NK-92 (cell line): ENCODE results near the gene CCDC68.

Experiments
- DNase-seq: peaks from one replicate; lab custom pipeline; 2025; ENCODE audit not compliant: unreplicated experiment; lab: John Stamatoyannopoulos, UW

The CCDC68 gene

DNA sequence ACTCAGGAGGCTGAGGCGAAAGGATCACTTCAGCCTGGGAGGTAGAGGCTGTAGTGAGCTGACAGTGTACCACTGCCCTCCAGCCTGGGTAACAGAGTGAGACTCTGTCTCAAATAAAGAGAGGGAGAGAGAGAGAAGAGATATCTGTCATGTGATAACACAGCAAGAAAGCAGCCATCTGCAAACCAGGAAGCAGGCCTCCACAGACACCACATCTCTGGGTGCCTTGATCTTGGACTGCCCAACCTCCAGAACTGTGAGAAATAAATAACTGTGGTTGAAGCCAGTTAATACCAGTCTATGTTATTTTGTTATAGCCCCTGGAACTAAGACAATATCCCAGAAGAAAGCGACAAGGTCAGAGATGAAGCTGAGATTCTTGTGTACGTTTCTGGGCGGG lies 2.6 kb upstream of the CCDC68 start:
- DNase-seq: no peak

DNA sequence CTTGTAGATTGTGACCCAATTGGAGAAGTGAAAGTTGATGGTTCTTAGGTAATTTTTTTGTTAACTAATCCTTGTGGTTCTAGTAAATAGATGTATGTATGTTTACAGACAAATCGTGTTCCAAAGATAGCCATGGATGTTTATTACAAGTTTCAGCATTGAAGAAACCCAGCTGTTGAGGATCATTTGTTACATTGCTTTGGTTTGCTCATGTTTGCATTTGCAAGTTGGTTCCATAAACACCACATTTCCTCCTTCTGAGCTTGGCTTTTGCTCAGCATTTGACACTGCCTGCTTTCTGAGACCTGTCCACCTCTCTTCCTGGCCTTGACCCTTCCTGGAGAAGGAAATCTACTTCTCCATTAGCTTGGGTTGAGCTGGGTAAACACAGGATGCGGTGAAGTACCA lies 1.8 kb upstream of the CCDC68 start:
- DNase-seq: no peak

- DNase-seq: no peak
These were observed 936 bp upstream of the CCDC68 start for GRCh38 chr18:54960197-54960596.

DNA sequence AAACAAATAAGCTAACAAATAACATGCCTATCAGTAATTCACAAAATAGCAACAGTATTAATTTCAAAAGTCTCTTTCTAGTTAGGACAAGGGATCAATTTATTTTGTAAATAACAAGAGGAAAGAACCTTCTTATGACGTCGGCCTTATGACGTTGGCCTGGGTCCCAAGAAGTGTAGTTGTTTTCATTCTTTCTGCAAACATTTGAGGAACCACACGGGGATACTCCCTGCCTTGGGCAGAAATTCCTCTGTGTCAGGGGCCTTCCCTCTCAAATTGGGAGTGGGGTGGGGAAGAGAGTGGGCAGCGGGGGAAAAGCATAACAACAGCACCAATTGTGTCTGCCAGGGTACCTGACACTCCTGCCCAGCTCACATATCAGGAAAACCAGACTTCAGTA lies 1.3 kb downstream of the CCDC68 start:
- DNase-seq: no peak

DNA sequence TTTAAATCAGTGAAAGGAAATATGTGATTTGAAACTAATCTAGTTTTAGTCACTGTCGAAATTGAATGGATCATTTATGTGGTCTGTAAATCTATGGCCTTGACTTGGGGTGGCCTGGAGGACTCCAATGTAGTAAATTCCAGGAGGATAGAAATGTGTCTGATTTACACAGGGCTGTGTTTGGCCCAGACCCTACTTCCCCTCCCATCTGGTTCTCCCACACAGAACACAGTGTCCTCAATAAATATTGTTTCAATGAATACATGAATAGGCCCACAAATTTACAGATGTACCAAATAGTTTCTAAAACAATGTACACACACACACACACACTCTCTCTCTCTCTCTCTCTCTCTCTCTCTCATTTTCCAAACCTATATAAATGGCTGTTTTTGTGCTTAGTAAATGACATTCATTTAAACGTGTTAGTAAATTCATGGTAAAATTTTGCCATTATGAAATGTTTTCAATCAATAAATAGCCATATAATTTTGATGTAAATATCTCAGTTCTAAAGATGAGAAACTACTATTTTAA lies 1.9 kb downstream of the CCDC68 start:
- no peak for DNase-seq

DNA sequence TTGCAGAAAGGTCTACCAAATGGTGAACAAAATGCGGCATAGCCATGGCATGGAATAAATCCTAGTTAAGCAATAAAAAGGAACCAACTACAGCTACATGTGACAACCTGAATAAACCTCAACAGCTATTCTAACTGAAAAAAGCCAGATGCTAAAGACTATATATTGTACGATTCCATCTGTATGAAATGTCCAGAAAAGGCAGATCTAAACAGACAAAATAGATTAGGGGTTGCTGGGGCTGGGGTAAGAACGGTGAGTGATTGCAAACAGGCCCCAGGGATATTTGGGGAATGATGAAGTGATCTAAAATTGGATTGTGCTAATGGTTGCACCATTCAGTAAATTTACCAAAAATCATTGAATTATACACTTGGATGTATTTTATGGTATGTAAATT lies 2.8 kb downstream of the CCDC68 start:
- DNase-seq: no peak

DNA sequence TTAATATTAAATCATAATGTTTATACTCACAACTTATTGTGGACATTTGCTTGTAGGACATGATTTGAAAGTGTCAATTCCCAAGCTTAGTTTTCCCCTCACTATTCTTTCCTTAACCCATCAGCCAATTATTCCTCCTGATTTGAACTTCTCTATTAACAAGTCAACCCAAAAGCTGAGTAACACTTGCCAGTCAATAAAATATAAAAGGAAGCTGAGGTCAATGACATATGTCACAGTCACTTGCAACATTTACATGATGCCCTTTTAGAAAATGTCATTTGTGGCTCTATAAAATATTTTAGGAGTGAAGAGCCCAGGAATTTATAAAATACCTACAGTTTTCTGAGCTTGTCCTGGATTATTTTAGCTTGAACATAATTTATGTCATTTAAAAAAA lies 7.2 kb downstream of the CCDC68 start:
- no peak for DNase-seq

GRCh38 chr18:54950221-54950620 lies 9.0 kb downstream of the CCDC68 start:
- DNase-seq: no peak

DNA sequence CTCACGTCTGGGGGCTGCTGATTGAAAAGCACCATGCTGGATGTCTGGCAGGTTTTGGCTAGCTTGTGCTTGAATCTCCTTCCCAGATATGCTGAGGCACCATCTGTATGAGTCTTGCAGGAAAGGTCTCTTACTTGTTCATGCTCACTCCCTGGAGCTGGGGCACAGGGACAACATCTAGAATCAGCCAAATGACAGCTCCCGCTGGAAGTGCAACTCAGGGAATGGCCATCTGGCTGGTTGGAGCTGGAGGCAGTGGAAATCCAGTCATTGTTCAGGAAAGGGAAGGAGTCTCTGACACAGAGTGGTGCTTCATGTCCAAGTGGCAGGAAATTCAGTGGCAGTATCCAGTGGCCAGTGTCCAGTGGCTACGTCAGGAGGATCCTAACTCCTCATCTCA lies 9.7 kb downstream of the CCDC68 start:
- no peak for DNase-seq

DNA sequence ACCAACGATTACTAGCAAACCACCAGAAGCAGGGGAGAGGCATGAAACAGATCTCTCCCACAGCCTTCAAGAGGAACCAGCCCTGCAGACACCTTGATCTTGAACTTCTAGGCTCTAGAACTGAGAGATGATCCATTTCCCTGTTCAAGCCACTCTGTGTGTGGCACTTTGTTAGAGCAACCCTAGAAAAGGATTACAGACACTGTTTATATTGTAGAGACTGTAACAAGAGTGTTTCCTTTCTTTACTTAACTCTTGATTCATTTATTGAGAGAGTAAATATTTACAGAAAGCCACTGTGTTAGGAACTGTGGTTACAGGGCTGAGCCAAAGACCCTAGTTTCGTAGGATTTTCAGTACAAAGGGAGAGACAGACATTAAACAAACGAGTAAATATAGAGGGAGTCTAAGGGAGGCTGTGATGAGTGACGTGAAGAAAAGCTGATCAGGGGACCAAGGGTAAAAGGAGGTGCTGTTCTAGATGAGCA lies 10.9 kb downstream of the CCDC68 start:
- no peak for DNase-seq

DNA sequence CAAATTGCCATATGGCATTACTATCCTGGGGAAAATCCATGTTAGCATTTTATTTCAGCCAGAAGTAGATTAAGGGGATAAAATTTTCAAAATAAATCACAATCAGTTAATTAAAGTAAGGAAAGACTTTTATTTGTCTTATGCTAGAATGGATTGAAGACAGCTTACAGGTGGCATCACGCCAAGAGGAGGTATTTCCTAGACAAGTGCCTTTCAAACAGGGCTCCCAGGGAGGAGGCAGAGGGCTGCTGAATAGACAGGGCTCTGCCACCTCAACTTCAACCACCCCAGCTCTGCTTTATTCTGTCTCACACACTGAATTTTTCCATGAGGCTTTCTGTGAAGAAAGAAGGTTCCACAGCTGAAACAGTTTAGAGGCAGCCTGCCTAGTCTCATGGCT lies 12.2 kb downstream of the CCDC68 start:
- DNase-seq: no peak

- no peak for DNase-seq
These were observed 13.1 kb downstream of the CCDC68 start for GRCh38 chr18:54946149-54946581.

GRCh38 chr18:54945576-54946125 lies 13.6 kb downstream of the CCDC68 start:
- no peak for DNase-seq

DNA sequence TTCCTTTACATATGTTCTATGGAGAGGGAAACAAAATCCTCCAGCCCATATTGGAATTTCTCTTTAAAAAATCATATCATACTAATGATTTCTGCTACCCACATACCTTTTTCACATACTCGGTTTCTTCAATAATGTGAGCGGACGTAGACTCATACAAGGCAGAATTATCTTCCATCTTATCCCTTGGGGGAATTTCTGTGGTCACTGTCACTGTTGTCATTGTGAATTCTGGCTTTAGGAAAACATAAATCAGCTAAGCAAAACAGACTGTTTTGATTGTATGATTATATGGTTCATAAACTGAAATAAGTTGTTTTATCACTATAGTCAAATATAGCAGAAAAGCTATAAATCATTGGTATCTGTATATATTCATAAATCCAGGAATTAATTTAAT lies 16.7 kb downstream of the CCDC68 start:
- no peak for DNase-seq

DNA sequence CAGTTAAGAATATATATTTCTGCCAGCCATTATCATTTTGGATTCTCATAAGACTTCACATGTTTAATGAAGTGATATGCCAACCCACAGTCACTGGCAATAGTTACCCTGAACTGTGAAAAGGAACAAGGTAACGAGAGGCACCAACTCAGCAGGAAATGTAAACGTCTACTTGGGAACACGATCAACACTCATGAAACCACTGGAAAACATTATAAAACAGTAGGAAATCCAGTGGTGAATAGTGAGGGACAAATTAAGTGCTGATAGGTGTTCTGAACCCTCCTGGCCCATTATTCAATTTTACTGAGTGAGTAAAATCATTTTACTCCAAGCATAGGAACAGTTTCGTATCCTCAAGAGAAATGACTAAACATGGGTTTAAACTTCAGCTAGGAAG lies 17.1 kb downstream of the CCDC68 start:
- no peak for DNase-seq

- DNase-seq: no peak
These were observed 19.8 kb downstream of the CCDC68 start for GRCh38 chr18:54939361-54939917.

GRCh38 chr18:54938506-54938905 lies 20.8 kb downstream of the CCDC68 start:
- DNase-seq: no peak

DNA sequence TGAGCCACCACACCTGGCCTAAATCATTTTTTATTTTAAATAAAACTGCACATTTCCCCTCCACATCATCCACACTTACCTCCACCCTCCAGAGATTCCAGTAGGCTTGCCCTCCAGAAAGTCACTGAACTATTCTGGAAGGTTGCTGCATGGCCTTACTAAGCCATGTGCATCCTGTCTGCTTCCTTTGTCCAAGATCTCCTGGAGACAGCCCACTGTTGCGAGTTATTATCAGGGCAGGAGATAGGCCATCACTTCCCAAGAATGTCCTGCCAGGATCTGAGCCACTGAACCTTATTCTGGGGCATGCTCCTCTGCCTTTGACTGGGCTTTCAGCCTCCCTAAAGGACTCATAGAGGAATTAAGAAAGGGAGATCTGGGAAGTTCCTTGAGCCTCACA lies 26.8 kb downstream of the CCDC68 start:
- no peak for DNase-seq

DNA sequence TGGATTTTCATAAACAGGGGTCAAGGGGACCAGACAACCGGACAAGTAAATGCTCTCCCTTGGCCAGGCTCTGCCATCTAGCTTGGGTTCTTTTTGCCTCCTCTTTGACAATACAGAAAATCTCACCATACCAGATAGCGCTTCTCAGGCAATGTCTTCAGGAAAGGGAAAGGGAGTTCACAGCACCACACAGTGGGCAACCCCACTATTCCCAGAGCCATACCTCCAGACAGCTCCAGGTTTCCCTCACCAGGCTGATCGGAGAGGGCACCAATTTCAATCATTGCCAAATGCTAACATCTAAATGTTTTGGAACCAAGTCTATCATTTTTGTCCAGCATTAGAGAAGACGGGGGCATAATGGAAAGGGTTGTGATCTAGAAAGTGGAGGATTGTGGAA lies 28.1 kb downstream of the CCDC68 start:
- no peak for DNase-seq

DNA sequence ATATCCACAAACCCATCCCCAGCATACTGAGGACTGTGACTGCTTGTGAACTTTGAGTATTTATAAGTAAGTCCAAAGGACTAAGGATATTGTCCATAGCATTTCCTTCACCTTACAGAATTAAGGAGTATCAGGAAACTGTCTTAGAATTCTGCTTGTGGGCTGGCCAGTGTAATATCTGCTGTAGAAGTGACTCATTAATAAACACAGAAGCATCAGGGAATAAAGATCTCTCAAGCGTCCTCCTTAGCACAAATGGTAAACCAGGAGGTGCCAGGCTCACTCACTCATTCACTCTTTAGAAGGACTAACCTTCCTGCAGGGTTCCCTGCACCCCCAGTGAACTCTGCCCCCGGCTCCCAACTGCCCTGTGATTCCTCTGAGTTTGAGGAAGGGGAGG lies 31.0 kb downstream of the CCDC68 start:
- no peak for DNase-seq

DNA sequence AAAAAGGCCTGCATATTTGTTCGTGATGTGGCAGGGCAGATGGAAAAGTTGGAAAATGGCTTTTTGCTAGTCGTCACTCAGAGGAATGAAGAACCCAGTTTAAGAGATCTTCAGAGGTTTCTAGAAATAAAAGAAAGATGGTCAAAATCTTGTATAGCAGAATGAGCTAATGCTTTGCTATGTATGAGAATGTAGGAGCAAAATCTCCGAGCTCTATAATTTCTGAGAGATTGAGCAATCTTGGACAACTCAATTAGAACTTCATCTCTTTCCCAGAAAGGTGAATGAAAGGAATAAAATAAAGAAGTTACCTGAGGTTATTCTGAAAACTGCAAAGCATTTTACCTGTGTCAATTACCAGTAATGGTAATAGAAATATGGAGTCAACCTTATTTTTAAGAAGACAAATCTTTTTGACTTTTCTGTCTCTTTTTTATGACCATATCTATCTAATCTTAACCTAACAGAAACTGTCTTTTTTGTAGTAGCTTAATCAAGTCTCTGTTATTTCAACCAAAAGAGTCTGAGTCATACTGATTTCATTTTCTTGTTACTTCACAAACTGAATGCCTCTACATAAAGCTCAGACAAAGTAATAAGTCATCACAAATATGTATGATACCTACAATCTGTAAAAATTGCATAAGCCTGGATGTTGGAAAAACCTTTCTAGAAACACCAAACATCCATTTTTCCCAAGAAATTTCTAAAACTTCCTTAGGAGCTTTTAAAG lies 32.5 kb downstream of the CCDC68 start:
- no peak for DNase-seq

DNA sequence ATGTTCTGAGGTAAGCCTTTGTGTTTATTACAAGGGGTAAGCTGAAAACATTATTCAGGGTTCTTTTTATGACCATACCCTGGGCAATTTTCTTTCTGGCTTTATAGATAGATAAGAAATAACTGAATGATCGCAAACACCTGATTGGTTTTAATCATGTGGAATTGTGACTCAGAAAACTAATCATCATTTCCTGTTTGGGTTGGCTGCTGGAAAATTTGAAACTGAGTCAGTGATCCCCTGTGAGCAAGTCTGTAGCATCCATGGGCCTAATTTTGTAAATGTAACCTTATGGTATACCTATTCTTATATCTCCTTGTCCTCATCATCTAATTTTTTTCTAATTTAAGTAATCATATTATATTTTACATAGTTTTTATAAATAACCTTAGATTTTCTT lies 34.3 kb downstream of the CCDC68 start:
- no peak for DNase-seq
